Stimulated activated CD8-positive, alpha-beta memory T cell treated with anti-CD3 and anti-CD28 coated beads, Interleukin-15, amount 100 ng/mL, for 24 hours (primary cell): Measurements from ENCODE around the gene CC2D1A.

Experiments used
- DNase-seq: peaks from one replicate; pipeline ENCODE4 v3.0.0-alpha.2; 2020; ENCODE audit warnings: low read depth

The CC2D1A gene

DNA sequence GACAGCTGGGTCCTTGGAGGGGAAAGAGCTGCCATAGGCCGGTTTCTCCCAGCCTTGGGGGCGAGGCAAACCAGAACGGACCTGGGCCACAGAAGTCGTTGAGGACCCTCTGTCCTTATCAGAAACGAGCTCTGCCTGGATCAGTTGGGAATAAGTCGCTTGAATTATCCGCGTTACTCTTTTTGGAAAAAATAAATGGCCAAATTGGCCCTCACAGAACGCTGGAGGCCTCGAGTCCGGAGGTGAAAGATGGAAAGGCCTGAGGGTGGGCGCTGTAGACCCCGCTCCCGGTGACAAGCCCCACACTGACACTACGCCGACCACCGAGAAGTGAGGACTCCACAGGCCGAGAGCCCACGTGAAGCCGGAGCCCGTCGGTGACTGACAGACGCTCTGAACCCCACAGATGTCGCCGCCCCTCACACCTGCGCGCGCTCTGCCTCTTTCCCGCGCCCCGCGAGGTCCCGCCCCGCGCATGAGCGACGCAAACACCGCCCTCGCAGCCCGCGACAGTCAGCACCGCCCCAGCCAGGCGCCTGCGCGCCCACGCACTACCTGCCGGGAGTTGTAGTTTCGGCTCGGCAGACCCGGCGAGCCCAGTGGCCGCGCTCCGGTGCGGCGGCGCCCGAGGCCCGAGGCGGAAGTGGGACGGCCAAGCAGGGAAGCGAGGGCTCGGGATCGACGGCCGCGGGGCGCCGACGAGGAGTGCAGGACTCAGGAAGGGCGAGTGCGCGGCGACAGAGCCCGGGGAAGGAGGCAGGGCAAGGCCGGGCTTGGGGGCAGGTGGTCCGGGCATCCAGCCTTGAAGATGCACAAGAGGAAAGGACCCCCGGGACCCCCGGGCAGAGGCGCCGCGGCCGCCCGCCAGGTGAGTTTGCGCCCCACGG lies at the start of gene CC2D1A, which contains the start of gene BRME1:
CC2D1A (plus strand) TSS at position 568 of the 887 bp plus-strand sequence; CDS start at position 809, 241 bp downstream.
BRME1 (minus strand) TSS at position 484 of the 887 bp plus-strand sequence. CDS start 1,225 bp downstream, outside the sequence.
- peak; percentile 92 for DNase-seq

DNA sequence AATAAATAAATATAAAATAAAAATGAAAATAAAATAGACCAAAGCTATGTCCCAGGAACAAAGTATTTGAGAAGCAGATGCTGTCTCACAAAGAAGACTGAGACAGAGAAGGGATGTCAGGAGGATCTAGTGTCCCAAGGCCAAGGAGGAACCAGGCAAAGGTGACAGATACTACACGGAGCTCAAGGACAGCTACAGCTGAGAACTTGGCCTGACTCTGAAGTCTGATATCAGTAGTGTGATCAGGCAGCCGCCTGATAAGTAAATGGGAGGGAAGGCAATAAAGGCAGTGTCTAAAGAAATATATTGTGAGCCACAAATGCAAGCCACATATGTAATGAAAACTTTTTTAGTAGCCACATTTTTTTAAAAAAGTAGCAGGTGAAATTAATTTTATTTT lies 49.5 kb upstream of the CC2D1A start:
- no peak for DNase-seq

DNA sequence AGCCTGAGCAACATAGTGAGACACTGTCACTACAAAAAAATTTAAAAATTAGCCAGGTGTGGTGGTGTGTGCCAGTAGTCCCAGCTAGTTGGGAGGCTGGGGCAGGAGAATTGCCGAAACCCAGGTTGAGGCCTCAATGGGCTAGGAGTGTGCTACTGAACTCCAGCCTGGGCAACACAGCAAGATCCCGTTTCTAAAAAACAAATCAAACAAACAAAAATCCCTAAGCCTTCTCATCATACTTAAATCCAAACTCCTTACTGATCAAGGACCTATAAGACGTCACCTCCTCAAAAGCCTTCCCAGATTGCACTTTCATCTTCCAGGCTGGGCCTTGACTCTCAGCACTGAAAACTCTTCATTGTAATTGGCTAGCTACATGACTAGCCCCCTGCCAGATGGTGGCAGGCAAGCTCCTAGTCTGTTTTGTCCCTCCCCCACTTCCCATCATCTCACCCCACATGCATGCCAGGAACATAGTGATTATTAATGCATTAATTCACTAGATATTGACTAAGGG lies 46.6 kb upstream of the CC2D1A start:
- no peak for DNase-seq

DNA sequence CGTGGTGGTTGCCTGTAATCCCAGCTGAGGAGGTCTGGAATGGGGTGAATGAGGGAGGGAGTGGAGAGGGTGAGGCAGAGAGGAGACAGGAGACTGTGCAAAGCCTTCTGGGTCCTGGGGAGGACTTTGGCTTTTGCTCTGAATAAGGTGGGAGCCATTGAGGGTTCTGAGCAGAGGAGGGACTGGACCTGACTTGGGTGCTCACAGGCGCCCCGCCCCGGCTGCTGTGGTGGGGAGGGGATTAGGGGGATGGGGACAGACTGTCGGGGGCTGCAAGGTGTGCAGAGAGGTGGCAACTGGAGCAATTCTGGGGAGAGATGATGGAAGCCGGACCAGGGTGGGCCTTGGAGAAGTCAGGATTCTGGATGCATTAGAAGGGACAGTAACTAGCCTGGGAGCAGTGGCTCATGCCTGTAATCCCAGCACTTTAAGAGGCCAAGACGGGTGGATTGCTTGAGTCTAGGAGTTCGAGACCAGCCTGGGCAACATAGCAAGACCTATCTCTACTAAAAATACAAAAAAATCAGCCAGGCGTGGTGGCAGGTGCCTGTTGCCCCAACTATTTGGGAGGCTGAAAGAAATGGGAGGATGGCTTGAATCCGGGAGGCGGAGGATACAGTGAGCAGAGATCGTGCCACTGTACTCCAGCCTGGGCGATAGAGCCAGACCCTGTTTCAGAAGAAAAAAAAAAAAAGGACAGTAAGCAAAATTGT lies 45.2 kb upstream of the CC2D1A start:
- no peak for DNase-seq

DNA sequence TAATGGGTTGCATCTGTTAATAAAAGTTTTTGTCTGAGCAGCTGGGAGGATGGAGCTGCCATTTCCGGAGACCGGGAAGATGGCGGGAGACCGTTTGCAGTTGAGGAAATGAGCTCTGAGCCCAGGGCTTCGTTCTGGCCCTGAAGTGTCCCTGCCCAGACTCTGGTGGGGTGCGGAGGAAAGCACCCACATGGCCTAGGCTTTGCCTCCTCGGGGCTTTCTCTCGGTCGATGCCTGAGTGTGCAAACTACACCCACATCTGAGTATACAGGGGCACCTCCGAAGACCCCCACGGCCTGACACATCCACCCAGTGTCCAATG lies 44.6 kb upstream of the CC2D1A start:
- no peak for DNase-seq

DNA sequence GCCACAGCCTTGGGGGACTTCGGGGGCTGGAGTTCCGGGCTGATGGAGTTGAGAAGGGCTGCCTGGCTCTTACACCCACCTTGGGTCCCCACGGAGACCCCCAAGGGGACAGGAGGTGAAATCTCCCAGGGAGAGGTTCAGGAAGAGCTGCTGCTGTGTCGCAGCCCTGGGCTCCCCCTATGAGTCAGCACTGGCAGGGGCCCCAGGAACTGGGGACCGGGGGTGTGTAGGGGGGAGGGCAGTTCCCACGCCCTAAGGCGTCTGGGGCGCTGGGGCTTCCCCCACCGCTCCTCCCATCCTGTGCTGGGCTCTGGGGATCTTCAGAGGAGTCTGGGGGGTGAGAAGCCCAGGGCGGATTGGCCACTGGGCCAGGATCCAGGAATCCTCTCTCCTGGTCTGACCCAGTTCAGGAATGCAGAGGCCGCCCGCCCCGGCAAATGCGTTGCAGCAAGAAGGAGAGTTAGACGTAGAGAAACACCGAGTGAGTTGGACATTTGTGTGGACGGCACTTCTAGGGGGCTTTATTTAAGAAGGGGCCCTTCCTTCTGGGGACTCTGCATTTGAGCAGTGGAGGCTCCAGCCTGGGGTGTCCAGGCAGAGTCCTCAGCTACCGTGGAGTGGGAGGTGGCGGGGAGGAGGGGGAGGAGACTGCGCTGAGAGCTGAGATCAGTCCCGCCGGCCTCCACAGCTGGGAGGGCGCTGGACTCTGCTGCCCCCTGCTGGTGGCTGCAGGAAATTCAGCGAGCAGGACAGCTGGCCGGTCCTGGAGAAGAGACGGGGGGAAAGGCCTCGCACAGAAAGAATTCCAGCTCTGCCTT lies 44.1 kb upstream of the CC2D1A start:
- peak; percentile 91 for DNase-seq

DNA sequence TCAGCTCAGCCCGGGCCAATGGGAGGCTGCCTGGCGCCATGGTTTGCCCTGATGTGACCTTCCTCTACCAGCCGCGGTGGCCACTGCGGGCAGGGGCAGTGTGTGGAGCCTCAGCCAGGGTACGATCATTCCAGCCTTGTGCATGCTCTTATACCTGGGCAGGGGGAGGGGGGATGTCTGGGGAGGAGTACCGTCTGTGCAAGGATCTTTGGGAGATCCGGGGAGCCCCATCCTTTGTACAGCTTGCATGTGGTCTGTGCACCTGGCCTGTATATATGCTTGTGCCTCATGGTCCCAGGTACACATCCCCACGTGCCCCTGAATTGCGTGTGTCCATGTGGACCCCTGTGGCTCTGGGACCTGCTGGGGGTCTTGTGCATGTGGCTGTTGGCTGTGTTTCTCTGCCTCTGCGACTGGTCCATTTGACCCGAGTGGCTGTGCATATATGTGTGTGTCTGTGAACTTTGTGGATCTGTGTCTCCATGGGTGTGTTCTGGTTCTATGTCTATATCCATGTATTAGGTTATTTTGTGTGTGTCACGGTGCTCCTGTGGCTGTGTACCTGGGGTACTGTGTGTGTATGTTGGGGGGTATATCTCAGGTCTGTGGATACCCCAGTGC lies 41.8 kb upstream of the CC2D1A start:
- DNase-seq, result no peak

DNA sequence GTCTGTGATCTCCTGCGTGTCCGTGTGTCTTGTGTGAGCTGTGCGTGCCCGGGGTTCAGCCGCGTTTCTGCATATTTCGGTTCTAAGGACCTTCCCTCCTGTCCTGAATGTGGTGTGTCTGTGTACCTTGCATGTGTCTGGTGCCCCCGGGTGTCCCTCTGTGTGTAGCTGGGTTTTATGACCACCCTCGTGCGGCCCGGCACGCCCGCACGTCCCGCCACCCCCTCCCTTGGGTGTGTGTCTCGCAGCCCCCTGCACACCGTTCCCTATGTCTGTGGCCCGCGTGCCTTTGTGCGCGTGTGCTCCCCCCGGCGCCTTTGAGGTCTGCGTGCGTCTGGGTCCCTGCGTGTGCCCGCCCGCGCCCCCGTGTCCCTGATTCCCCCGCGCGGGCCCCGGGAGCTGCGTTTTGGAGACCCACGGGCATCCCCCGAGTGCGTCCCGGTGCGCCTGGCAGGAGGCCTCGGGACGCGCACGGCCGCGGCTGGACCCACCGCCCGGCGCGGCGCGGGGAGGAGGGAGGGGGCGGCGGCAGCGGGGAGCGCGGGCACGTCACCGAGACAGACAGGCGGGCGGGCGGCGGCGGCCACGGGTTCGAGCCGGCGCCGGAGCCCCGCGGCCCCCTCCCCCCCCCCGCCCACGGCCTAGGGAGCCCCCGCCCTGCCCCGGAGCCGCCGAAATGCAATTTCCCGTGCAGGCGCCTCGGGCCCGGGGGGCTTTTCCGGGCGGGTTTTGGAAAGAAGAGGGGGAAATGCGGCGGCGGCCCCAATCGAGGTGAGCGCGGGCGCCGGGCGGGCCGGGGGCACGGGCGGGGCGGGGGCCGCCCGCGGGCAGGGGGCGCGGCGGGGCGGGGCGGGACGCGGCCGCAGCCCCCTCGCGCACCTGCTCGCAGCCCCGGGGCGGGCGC lies 41.1 kb upstream of the CC2D1A start:
- DNase-seq, result no peak

DNA sequence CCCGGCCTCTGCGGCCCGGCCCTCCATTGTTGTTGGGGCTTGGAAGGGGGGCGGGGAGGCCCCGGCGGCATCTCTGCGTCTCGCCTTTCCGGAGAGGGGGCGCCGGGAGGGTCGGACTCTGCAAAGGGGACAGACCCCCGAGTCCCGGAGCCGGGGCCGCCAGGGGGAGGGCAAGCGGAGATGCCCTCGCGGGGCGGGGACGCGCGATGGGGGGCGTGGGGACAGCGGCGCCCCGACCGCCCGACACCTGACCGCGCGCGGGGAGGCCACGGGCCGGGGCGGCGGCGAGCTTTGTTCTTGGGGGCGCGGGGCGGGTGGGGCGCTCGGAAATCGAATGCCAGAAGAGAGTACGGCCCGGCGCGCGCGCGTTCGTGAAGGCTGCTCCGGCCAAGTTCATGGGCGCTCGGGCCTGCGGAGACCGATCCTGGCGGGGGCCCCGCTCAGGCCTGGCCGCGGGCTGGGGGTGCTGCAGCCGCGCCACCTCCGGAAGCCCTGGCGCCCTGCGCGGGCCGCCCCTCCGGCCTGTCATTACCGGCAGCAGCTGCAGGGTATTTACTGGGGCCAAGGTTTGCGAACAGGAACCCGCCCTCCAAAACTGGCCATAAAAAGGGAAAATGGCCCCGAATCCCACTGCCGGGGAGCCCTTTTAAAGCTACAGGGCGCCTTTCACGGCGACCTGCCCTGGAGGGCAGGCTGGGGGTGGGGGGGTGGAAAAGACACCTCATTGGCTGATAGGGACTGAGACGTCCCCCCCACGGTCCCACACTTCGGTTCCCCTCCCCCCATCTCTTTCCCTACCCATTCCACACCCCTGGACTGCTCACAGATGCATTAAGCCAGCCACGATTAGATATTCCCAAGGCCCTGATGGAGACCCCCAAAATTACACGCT lies 40.2 kb upstream of the CC2D1A start:
- DNase-seq, result no peak

DNA sequence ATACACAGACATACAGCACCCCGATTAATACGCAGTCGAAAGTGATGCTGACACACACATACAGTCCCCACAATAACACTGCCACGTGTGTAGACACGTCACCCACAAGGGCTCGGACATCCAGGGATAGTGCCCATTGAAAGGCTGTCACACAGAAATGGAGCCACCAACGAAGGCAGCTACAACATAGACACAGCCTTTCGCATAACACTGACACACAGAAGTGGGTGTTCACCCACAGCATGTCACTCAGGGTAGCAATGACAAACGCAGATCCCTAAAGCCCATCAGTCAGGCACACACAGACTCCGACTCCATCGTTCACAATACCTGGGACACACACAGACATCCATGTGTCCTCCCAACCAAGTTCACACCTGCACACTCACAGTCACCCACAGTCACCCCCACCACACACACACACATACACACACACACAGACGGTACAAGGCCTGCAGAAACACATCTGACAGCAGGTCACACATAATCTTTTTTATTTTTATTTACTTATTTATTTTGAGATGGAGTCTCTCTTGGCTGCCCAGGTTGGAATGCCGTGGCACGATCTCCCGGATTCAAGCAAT lies 39.4 kb upstream of the CC2D1A start:
- DNase-seq, result no peak

DNA sequence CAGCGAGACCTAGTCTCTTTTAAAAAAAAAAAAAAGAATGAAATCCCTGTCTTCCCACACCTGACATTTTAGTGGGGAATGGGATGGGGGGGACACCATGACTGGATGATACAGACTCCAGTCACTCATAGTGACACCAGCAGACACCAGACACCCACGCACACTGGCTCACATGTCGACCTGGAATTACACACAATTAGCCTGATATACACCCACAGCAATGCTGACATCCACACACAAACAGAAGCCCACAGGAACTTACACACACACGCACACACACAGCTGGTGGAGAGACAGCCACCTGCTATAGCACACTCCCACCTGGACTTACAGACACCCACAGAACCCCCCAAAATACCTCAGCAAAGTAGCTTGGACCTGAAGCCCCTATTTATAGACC lies 37.3 kb upstream of the CC2D1A start:
- no peak for DNase-seq

DNA sequence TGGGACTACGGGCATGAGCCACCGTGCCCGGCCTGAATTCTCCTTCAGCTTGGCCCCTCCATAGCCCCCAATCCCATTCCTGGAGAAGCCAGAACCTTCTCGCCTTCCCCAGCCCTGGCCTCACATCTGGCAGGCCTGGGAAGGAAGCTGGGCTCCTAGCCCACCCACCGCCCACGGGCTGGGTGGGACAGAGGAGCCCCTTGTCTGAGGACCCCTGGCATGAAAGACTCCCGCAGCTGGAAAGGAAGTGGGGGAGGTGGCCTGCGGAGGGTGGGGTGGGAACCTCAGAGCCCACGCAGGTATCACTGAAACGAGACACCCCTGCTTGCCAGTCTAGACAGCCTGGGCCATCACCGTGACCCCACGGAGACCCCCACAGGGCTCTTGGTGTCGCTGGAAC lies 36.7 kb upstream of the CC2D1A start:
- no peak for DNase-seq

DNA sequence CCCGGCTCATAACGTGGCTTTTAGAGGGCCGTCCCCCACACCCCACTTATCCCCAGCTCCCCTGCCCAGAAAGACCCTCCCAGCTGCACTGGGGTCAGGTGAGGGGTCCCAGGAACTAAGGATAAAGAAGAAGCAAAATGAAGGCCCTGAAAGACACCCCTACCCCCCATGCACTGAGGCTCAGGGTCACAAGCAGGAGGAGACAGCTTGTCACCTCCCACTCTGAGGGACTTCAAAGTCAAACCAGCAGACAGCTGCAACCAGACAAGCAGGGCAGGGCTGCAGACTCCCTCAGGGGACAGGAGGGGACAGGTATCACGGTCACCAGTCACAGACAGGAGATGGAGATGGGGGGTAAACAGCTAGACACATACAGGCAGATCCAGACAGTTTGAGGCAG lies 35.1 kb upstream of the CC2D1A start:
- DNase-seq, result no peak

DNA sequence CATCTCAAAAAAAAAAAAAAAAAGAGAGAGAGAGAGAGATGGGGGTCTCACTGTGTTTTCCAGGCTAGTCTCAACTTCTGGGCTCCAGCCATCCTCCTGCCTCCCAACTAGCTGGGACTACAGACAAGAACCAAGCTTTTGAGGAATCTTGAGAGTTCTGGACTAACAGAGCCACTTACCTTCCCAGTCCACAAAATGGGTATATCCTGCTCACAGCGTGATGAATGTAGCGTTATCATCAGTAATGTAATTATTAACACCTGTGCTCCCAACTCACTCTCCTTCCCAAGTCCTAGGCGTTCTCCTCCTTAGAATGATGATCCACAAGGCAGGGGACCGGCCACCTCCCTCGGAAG lies 33.7 kb upstream of the CC2D1A start:
- no peak for DNase-seq

DNA sequence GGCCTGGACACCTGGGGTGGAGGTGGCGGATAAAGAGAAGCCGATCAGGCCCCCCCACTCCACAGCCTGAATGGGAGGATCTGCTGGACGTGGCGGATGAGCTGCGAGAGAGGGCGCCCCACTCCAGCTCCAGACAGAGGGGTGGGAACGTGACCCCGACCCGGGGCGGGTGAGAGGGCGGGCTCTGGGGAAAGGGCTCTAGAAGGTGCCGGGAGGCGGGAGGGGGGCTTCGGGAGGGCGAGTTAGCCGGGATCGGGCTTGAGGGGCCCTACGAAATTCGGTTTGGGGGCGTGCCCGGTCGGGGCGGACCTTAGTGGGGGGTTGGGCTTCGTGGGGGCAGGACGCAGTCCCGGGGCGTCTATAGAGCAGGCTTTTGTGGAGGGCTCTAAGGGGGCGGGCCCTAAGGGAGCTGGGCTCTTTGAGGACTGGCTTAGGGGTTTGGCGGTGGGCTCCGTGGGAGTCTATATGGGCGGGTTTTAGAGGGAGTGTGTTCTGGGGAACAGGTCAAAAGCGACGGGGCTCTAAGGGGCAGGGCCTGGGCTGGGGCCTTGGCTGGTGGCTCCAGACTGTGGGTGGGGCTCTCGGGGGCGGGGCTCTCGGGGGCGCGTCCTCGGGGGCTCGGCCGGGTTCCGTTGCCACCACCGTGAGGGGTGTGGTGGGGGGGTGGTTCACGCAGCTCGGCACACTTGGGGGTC lies 33.2 kb upstream of the CC2D1A start:
- no peak for DNase-seq

DNA sequence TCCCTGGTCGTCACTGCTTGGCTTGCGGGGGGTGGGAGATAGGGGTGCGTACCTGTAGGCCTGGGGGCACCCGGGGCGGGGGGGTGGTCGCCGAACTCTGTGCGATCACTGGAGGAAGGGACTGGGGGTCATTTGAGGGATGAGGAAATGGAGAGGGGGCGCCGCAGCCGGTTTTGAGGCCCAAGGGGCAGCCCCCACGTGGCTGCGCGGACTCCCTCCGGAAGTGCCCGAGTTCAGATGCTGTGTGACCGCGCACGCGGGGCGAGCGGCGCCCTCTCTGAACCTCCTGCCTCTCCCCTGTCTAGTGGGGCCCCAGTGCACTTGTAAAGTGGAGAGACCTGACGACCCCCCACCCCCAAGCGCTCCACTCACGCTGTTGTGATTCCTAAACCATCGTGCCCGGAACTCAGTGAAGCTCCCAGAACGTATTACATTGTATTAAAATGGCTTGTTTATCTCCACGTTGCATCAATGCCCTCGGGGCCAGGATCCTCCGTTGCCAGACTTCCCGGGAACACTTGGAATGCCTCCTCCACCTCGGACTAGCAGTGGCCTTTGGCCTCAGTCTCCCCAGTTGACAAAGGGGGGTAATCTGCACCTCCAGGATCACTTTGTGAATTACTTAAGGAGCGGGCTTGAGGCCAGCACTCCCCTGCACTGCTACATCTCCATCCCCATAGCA lies 32.0 kb upstream of the CC2D1A start:
- DNase-seq, result no peak

DNA sequence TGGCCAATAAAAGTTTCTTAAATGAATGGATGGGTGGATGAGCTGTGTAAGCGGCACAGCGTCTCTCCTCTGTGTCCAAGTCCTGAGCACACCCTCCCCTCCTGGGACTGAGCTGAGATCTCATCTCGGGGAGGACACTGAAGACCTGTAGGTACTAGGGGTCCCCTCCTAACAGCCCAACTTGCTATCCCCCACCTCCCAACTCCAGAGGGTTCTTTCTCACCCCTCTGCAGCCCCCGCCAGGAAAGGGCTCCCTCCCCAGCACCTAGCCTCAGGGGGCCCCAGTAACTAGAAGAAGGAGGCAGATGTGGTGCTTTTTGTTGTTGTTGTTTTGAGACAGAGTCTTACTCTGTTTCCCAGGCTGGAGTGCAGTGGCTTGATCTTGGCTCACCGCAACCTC lies 30.2 kb upstream of the CC2D1A start:
- no peak for DNase-seq

DNA sequence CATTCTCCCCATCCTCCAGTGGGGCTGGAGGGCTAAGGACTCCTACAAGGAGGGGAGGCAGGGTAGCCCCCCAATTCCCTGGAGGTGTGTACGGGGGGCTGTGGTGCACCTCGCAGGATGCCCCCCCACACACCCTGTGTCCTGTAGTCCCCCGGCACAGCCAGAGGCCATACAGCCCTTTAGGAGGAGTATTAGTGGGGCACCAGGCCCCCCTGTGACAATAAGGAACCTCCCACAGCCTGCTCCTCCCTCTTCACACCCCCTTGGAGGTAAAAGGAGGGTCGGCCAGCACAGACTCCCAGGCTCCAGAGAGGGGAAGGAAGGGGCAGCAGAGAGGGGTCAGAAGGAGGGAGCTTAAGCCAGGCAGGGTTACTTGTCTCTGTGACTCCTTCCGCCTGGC lies 29.2 kb upstream of the CC2D1A start, which contains the start of gene NANOS3:
NANOS3 (plus strand) TSS at position 301 of the 400 bp plus-strand sequence. CDS start 115 bp downstream, outside the sequence.
- DNase-seq, result no peak
